HG03378 (cell line): ENCODE measurements around the gene LZTS2.

ENCODE experiments used
- ATAC-seq: cut with Tn5 transposase; IDR thresholded peaks from one replicate; pipeline ENCODE4 v1.9.1; 2021; ENCODE audit warnings: mild to moderate bottlenecking, moderate library complexity; ENCODE audit not compliant: unreplicated experiment

LZTS2 gene

GRCh38 chr10:100978121-100978900 is 21.3 kb upstream of the LZTS2 start:
- ATAC-seq: no peak

- no peak for ATAC-seq
These were observed 20.8 kb upstream of the LZTS2 start for GRCh38 chr10:100978901-100979195.

- no peak for ATAC-seq
These were observed 19.8 kb upstream of the LZTS2 start for GRCh38 chr10:100979791-100980272.

GRCh38 chr10:100980311-100980710 is 19.3 kb upstream of the LZTS2 start:
- no peak for ATAC-seq

GRCh38 chr10:100980711-100981110 is 18.9 kb upstream of the LZTS2 start:
- ATAC-seq: no peak

- no peak for ATAC-seq
These were observed 18.3 kb upstream of the LZTS2 start for GRCh38 chr10:100981178-100981772.

GRCh38 chr10:100982916-100983830 is 16.4 kb upstream of the LZTS2 start:
- no peak for ATAC-seq

- ATAC-seq: no peak
These were observed 15.5 kb upstream of the LZTS2 start for GRCh38 chr10:100983868-100984671.

- ATAC-seq: no peak
These were observed 14.9 kb upstream of the LZTS2 start for GRCh38 chr10:100984672-100985177.

GRCh38 chr10:100985336-100985735 is 14.3 kb upstream of the LZTS2 start:
- no peak for ATAC-seq

- no peak for ATAC-seq
These were observed 13.0 kb upstream of the LZTS2 start for GRCh38 chr10:100986623-100986951.

GRCh38 chr10:100986952-100987684 is 12.5 kb upstream of the LZTS2 start, which contains the start of the genes MRPL43 and TWNK:
TSS of gene MRPL43 (minus strand) at chr10:100987497. CDS start at chr10:100987443, 54 bp downstream.
TSS of gene TWNK (plus strand) at chr10:100987543. CDS start at chr10:100988211, 668 bp downstream.
- ATAC-seq: peak; percentile 70

- ATAC-seq: no peak
These were observed 11.9 kb upstream of the LZTS2 start for GRCh38 chr10:100987685-100988049.

- ATAC-seq: no peak
These were observed 11.4 kb upstream of the LZTS2 start for GRCh38 chr10:100988166-100988565.

- no peak for ATAC-seq
These were observed 10.5 kb upstream of the LZTS2 start for GRCh38 chr10:100989088-100989487.

GRCh38 chr10:100993986-100994708 is 5.5 kb upstream of the LZTS2 start:
- ATAC-seq: no peak

GRCh38 chr10:100995181-100995580 is 4.4 kb upstream of the LZTS2 start:
- no peak for ATAC-seq

GRCh38 chr10:100996678-100997359 is 2.8 kb upstream of the LZTS2 start:
- ATAC-seq: no peak
